22Rv1 (cell line): ENCODE results near the gene MFSD8.

ENCODE experiments used
- CTCF ChIP-seq: fragments of 450-650 bp; IDR thresholded peaks from 2 replicates; pipeline ENCODE4 v1.5.1; 2017; ENCODE audit warnings: mild to moderate bottlenecking
- ZFX ChIP-seq: fragments of 450-650 bp; IDR thresholded peaks from 2 replicates; pipeline ENCODE4 v1.6.1; 2017; ENCODE audit warnings: antibody characterized with exemption, borderline replicate concordance

DNA sequence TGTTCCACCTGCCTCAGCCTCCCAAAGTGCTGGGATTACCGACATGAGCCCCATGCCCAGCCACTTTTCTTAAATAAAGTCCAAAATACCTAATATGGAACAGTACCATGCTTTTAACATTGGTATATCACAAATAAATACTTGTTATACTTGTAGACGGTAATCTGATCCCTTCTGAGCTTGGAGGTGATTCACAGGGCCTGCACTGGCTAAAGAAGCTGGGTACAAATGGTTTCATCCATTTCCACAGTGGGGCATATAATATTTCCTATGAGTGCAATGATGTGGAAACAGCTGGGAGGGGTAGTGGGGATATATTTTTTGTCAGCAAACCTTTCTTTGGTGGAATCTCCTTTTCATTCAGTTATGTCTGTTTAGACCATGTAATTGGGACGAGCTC is 48.5 kb downstream of the MFSD8 start:
- TF ChIP-seq ZFX: no peak
- TF ChIP-seq CTCF: no peak
